GM19328 (cell line): ENCODE measurements around the gene DDX24.

Source experiments
- ATAC-seq: cut with Tn5 transposase; IDR thresholded peaks from one replicate; pipeline ENCODE4 v1.9.1; 2021; ENCODE audit warnings: mild to moderate bottlenecking, moderate library complexity; ENCODE audit not compliant: unreplicated experiment

The DDX24 gene

DNA sequence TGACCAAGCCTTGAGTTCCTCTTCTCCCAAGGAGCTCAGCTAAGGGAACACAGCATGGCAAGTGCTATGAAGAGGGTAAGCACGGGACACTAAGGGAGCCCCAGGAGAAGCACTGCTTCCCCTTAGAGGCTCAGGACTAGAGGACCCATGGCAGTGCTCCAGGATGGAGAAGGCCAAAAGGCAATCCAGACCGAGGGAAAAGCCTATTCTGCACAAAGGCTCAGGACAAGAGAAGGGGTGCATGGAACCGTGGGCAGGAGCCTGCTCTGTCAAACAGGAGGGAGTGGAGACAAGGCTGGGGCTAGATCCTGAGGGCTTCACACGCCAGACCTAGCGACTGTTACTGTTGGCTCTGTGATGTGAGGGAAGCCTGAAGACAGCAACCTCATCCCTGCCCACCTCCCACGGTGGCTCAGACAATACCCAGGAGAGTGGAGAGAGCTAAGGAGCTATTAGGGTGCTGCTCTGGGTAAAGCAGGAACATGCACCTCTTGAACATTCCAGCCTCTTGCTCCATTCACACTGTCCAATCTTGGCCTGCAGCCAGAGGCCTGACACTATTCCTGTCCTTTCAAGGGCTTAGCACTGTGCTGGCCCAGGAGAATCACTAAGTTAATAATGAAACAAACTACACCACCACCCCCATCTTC lies 30.6 kb downstream of the DDX24 start:
- no peak for ATAC-seq

DNA sequence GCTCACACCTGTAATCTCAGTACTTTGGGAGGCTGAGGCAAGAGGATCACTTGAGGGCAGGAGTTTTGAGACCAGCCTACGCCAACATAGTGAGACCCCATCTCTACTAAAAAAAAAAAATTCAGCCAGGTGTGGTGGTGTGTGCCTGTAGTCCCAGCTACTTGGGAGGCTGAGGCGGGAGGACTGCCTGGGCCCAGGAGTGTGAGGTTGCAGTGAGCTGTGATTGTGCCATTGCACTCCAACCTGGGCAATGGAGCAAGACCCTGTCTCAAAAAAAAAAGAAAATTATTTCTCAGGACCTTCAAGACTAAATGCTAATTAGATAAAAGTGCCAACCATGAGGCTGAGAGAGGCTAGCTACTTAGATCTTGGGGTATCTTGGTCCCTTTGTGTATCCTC lies 31.4 kb downstream of the DDX24 start:
- ATAC-seq, result no peak

DNA sequence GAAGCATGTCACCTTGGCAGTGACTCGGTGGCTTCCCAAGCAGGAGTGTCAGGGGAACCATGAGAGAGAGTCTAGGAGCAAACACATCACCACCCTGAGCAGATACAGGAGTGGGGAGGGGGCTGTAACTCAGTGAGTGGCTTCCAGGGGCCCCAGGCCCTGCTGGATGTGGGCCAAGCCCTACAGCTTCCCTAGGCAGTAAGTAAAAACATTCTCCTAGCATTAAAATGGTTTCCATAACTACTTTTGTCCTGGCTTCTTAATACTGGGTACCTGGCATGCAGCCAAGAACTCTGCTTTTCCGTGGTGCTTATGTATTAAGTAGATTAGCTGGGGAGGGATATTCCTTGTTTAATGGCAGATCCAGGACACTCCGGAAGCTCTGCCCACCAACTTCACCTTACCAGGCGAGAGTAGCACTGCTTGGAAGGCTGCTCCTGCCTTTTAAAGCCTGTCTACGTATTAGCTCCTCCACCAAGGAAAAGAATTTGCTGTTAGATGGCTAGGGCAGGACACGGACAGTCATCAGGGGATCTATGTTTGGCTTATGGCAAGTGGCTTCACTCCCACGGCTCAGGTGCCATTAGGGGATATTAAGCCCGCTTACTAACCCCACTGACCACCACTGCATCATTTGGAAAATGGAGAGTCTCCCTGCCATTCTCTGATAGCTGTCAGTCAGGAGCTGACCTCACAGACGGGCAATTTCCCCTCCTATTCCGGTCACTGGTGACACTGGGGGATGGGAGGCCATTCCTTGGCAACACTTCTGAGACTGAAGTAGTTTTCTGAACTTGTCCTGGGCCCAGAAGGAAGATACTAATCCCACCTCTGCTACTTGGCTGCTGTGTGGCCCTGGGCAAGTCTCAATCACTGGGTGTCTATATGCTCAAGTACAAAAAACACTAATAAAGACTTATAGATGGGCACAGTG lies 32.0 kb downstream of the DDX24 start:
- no peak for ATAC-seq

DNA sequence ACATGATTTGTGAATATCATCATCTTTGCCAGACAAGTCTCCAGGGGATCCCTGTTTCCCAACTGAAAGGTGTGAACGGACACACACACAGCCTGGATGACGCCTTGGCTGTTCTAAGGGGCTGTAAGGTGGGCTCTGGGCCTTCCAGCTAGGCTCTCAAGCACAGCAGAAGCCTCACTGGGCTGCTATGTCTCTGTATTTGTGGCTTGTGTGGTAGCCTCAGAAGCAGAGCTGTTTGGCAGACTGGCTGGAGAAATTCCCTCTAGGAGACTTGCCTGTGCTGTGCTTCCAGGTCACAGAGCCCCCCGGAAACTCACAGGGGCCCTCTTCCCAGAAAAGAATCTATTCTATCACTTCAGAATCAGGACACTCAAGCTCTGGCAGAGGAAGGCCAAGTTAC lies 33.4 kb downstream of the DDX24 start:
- ATAC-seq, result no peak

DNA sequence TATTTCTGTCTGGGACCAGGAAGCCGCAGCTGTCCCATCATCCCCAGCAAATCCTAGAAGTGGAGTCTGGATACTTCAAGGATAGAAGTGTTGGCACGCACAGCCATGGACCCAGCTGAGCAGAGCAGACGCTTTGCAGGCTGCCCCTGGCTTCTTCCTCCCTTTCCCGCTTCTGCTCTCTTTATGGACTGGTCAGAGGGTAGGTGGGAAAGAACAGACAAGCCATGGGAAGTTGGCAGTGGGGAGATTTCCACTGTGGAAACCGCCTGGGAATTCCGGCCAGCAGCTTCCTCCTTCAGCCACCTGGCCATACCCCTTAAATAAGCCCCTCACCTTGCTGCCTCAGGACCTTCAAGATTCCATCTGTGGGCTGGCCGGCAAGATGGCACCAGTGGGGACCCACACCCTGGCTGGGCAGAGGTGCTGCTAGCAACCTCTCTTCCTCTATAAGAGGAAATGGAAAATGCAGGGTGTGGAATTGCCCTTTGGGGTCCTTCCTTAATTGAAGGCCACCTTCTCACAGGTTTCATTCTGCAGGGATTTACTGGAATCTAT lies 34.2 kb downstream of the DDX24 start:
- no peak for ATAC-seq

DNA sequence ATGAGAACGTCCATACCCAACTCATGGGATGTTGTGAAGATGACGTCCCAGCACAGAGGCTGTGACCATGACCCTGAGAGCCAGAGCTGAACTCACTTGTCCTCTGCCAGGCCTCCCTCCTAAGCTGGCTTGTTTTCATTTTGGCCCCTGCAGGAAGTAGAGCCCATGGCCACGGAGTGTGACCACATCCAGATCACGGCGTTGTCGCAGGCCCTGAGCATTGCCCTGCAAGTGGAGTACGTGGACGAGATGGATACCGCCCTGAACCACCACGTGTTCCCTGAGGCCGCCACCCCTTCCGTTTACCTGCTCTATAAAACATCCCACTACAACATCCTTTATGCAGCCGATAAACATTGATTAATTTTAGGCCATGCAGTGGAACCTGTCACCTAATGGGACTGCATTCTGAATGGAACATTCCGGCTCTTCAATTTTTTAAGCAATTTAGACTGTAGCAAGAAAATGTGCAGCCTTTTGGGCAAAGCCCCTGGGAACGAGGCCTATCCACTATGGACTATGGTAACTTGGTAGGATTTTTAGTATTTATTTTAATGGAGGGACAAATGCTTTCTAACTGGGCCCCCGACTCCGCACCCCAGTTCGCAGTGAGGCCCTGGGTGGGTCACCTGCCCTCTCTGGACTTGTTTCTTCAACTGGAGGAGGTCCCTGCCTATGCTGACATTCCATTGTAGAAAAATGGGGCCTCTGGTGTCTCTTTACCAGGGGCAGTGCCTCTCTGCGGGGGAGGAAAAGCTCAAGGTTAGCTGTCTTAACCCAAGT lies 35.2 kb downstream of the DDX24 start:
- no peak for ATAC-seq

DNA sequence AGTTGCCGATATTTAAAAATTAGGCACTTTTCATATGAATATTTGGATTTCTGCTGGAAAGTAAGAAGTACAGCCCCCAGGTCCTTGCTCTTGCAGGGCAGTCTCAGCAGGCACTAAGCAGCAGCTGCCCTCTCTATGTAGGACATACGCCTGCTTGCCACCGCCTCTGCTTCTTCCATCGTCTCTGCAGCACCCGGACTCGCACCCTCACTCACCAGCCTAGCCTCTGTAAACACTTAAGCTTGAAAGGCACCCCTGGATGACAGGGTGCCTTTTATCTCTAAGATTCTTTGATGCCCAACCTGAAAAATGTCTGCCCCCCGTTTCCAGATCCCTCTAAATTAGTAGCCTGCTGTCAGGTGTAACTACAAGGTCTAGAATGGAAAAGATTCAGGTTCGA lies 35.9 kb downstream of the DDX24 start:
- ATAC-seq, result no peak

DNA sequence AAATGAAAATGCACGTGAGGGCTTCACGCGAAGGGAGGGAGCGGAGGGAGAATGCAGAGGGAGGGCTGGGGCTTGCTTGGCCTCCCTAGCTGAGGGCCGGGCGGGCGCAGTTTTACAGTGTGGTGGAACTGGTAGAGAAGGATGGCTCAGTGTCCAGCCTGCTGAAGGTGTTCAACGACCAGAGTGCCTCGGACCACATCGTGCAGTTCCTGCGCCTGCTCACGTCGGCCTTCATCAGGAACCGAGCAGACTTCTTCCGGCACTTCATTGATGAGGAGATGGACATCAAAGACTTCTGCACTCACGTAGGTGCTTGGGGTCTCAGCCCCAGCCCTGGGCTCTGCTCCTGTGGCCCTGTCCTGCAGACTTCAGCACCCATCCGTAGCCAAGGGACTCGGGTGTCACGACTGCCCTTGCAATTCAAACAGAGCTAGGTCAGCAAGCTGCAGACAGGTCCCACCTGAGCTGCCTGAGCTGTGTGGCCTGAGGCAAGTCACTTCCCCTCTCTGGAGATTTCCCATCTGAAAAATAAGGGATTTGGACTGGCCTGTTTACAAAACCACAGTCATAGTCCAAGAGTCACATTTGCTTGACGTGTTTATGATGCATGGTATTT lies 36.4 kb downstream of the DDX24 start:
- ATAC-seq, result no peak

DNA sequence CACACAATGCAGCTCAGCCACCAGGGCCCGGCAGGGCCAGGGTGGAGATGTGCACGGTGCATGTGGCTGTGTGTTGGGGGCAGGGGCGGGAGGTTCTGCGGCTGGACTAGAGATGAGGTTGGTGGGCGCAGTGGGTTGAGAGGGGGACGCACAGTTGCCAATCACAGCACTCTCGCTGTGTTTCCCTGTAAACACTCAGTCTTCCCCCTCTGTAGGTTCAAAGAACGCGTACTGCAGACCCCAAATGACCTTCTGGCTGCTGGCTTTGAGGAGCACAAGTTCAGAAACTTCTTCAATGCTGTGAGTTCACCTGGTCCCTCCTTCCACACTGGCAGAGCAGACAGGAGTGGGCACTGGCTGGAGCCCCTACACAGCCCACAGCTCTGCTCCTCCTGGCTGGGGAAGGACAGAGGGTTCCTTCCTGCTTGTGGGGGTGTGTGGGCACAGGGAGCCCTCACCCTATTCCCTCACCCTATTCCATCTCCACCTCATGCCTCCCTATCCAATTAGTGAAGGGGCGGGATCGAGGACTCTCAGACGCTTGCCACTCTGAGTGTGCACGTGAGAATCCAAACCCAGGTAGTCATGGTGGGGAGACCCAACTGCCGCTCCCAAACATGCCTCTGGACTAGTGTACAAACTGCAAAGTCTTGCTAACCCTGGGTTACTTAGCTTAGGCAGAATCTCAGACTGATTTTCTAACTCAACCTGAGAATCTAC lies 37.1 kb downstream of the DDX24 start:
- no peak for ATAC-seq

DNA sequence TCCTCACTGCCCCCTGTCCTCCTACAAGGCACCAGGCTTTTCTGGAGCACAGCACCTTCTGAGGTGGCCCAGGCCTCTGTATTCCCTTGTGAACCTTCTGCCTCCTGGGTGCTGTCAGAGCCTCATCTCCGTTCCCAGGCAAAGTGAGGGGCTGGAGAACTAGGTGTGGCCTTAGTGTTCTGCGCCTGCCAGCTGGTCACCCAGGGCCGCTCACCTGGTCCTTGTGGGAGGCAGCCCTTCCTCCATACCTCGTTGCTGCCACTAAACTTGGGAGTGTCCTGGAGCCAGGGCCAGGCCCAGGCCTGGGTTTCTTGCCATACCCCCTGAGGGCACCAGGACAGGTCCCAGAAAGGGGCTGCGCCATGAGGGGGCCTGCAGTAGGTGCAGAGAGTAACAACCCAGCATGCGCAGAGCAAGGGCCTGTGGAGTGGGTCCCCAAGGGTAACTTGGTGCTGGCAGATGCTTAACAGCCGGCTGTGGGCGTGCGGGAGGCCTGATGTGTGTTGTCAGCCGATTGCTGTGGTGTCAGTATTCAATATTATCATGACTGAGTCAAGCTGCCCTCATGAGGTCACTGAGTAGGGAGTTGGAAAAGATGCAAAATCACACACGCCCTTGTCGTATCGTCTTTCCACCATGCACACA lies 37.8 kb downstream of the DDX24 start:
- ATAC-seq, result no peak

DNA sequence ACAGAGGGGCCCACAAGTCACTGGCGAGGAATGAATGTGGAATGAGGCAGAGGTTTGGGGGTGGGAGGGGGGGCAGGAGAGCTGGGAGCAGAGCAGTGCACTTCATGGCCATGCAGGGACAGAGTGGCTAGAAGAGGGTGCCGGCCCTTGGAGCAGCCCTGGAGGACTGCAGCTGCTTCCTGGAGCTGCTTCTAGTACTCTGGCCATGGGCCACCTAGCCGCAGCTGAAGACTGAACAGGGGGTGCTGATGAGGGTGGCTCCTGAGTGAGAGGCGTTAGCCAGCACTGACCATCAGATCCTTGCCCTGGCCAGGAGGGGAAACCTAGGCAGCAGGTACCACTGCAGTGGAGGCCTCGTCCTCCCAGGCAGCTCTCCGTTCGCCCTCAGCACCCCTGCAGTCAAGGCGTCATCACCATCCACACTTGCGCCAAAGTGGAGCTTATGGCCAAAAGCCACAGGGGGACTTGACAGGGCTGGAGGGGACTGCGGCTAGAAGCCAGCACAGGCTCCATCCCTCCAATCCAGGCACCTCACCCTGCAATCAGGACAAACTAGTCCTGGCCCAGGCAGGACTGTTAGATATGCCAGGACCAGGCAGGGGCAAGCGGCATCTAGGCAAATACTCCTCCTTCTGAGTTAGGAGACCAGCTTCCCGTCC lies 38.4 kb downstream of the DDX24 start:
- ATAC-seq, result no peak

DNA sequence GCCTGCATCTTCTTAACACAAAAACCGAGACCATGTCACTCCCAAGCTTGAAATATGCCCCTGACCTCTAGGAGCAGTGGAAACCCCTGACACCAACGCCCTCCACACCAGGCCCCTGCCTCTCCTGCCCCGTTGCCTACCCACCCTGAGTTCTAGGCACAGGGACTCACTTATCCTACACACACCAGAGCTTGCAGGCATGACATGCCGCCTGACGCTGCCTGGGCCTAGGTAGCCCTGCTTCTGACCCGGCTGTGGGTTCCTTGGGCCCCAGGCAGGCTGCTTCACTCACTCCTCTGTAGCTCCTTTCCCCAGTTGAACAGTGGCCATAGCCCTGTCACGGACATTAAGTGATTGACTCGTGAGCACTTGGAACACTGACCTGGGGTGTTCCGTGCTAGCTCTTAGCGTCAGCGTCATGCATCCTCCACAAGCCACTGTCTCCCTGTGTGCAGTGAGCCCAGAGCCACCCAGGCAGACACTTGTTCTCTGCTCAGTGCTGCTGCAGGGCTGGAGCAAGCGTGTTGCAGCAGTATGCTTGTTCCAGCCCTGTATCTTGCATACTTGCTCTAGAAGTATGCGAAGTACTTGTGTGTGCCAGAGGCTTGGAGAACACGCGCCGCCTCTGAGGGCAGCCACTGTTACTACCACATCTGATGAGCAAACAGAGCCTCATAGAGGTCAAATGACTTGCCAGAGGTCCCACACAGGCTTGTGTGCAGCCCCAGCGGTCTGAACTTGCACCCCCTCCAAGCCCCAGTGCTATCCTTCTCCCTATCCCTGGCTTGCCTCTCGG lies 39.3 kb downstream of the DDX24 start:
- ATAC-seq, result no peak

DNA sequence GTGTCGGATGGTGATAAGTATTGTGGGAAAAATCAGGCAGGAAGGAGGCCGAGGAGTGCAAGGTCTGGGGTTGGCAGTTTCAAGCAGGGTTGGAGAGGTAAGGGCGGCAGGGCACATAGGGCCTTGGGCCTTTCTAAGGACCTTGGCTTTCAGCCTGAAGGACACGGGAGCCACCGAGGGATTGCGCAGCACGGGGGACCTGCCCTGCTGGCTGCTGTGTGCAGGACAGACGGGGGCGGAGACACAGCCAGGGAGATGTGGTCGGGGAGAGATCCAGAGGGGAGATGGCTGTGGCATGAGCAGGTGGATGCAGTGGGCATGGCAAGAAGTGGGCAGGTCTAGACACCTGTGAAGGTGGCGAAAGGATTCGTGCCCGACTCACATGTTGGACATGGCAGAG lies 40.2 kb downstream of the DDX24 start:
- ATAC-seq, result no peak

DNA sequence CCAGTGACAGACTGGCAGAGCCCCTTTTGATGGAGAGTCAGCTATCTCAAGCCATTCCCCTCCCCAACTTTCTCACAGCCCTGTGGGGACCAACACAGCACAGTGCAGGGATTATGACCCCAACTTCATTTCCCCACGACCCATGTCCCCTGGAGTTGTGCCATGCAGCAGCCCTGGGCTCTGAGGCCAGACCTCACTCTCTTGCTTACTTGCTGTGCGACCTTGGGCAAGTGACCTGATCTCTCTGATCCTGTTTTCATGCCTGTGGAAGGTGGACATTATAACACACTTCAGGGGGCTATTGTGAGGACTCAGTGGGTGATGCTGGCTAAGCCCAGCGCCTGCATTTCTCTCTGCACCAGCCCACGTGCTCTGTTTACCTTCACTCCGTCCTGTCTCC lies 40.8 kb downstream of the DDX24 start:
- no peak for ATAC-seq

DNA sequence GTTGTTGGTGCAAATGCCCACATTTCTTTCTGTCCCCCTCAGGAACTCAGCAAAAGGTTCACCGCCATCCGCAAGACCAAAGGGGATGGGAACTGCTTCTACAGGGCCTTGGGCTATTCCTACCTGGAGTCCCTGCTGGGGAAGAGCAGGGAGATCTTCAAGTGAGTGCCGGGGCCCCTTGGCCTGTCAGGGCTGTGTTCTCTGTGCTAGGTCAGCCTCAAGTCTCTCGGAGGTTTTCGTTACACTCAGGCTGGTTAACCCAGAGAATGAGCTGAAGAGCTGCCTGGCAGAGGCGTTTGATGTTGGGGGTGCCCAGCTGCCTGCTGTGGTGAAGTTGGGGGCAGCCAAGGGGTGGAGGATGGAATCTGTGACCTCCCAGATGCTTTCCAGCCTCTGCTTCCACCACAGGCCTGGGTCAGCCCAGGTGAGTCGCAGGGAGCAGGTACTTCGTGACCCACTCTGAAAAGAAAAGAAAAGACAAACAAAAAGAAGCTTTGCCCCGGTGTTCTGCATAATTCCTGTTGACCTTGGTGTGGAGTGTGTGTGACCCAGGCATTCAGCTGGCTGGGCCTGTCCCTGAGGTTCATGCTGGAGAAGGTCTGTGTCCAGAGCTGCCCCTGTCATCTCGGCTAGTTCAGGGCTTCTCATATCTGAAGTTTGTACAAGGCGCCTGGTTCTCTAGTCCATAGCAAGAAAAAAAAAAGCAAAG lies 41.9 kb downstream of the DDX24 start:
- ATAC-seq, result no peak

DNA sequence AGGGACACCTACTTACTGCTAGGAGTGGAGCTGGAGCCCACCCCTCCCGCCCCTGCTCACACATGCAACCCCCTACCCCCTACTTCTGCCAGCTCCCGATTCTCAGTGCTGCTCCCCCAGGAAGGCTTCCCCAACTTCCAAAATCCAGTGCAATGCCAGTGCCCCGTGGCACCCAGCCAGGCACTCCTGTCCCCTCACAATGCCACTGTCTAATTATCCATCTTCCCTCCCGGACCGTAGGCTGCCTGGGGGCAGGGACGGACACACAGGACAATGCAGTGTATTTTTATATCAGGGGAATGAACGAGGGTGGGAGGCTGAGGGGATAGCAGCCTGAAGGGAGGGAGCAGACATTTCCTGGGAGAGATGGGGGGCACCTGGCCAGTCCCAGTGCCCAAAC lies 42.5 kb downstream of the DDX24 start:
- ATAC-seq, result no peak

DNA sequence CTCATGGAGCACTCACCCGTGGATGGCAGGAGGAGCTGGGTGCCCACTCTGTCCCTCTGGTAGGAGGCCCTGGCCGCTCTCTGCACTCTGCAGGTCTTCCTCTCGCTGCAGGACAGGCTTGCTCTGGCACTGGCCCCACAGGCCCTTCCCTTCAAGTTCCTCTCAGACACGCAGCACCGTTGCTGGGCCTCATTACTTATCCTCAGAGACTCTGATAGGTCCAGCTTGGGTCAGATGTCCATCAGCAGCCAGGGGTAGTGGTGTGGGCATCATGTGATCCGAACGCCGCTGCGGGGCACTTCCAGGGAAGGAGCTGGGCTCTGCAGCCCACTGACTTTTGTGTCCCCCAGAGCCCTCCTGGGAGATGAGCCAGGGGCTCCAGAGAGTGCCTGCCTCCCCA lies 43.0 kb downstream of the DDX24 start:
- ATAC-seq, result no peak
